Activated gamma-delta T cell treated with Interleukin-2 at 50 U/mL for 16 hours (primary cell): ENCODE results near the gene TSHR.
A peak's percentile ranks its signal among the peaks of the same experiment; 100 is the strongest.
"Not testable (repeated sequence)": the region's sequence is repeated elsewhere in the genome, so short reads cannot be mapped to it uniquely, and the experiment has no call there.

Experiments used
- DNase-seq: peaks from one replicate; pipeline ENCODE4 v3.0.0-alpha.2; 2020

The TSHR gene

GRCh38 chr14:80955416-80955941 lies at the start of gene TSHR:
Gene TSHR, plus strand, starts transcription at chr14:80955621. Its CDS starts 60 bp downstream, at chr14:80955681.
- DNase-seq = no peak

- no peak for DNase-seq
Measured at GRCh38 chr14:80906336-80906735, 49.1 kb upstream of the TSHR start.

DNA sequence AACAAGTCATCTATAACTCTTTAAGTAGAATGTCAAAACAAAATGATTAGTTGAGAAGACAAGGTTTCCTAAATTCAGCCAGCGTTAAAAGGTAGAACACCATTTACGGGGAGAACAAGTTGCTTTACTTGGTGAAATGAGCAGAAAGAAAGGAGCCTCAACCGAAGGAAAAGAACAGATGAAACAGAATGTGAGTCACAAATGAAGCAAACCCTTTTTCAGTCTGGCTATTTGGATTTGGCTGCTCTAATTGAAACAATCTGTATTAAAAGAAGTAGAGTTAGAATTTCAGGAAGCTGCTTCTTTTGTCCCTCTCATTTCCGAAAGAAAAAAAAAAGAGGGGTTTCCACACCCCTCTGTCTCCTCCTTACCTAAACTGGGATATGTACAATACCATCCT lies 48.5 kb upstream of the TSHR start:
- no peak for DNase-seq

DNA sequence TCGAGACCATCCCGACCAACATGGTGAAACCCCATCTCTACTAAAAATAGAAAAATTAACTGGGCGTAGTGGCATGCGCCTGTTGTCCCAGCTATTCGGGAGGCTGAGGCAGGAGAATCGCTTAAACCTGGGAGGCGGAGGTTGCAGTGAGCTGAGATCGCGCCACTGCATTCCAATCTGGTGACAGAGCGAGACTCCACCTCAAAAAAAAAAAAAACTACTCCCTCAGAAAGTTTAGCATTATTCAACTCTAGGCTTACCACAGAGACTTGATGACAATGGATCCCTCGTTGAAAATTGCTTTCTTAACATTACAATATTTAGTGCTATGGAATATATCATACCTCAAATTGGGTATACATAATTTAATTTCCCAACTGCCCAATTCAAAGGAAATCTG lies 43.4 kb upstream of the TSHR start:
- not testable (repeated sequence) for DNase-seq

DNA sequence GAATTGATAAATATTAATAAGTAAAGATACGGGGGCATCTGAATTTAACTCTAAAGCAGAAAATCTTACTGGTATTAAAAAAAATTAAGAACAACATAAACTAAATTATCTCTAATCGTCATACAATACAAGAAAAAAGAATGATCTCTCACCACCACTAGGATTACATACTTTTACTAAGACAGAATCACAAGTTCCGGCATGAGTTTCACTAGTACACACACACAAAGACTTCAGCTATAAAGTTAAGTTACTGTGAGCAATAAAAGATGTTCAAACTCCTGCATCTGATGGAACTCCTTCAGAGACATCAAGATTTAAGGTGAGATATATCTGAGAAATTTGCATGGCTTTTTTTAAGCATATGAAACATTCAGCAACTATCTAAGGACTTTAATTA lies 35.8 kb upstream of the TSHR start:
- DNase-seq = no peak

DNA sequence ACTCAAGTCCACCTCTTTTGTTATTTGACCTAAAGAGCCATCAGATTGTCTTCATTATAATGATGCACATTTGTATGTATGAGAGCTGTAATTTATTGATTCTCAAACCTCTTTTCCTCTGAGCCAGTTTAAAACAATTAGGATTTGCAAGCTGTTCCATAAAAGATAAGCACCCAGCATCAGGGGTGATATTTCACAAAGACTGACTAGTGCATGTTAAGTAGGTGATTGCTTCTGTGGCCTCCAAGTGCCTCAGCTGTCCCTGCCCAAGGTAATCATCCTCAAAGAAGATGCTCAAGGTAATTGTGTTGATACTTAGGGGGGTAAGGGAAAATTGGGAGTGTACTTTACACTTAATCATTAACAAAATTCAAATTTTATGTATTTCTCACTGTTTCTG lies 32.1 kb upstream of the TSHR start:
- no peak for DNase-seq

GRCh38 chr14:80924365-80925103 lies 30.9 kb upstream of the TSHR start:
- no peak for DNase-seq

DNA sequence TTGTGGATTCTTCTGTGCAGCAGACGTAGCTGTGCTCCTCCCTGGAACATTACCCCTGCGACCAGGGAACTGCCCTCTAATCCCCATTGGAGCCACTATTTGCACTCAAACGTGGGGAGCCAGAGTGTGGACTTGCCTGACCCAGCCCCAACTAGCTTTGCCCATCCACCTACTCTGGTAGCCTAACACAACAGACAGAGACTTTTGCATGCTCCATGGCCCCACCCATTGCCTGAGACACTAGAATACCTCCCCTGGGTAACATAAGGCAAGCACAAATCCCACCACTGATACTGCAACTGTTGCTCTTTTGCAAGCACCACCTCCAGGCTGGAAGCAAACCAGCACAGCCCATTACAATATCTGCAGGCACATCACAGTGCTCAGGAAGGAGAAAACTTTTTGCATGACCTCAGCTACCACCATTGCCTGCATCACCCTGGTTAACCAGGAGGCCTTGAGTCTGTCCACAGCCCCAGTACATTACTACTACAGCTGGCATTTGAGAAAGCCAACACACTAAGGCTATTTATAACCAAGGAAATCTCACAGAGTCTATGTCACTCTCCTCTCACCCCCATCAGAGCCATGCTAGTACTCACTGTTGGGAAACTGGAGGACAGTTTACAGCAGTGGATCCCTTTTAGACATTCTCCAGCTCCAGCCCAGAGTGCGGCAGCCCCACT lies 28.9 kb upstream of the TSHR start:
- no peak for DNase-seq

DNA sequence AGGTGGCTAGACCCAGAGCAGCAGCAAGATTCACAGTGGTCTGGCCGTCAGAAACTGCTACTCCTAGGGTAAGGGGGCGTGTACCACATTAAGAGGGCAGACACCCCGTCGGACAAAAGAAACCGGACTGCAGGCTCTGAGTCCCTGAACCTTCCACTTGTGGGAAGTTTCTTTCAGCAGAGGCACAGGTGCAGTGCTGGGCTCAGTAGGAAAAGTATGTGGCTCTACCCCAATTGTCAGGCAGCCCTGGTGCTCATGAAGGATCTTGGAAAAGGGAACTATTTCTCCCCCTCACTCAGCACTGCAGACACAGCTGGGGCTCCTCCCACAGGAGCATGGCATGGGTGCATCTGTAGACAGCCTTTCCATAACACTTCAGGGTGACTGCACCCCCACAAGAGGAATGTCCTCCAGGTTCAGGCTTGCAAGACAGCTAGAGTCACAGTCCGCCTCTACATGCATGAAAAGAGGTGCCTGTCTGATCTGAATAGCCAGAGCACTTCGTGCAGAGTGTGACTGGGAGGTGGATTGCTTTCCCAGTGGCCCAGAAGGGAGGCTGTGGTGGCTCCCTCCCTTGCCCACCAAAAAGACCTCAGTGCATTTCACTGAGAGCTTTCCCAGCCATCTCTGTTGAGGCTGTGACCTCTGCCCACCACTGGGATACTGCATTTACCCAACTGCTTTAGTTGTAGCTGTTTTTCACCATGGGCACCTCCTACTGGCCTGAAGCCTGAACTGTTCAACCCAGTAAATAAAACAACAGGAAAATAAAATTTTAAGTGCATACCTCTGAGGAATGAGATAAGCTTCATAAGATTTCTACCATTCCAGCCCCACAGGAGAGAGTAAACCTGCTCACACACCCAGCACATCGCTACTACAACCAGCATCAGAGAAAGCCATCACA lies 28.1 kb upstream of the TSHR start:
- no peak for DNase-seq

GRCh38 chr14:80930095-80930494 lies 25.3 kb upstream of the TSHR start:
- no peak for DNase-seq

GRCh38 chr14:80930836-80931389 lies 24.5 kb upstream of the TSHR start:
- DNase-seq = peak; percentile 36

DNA sequence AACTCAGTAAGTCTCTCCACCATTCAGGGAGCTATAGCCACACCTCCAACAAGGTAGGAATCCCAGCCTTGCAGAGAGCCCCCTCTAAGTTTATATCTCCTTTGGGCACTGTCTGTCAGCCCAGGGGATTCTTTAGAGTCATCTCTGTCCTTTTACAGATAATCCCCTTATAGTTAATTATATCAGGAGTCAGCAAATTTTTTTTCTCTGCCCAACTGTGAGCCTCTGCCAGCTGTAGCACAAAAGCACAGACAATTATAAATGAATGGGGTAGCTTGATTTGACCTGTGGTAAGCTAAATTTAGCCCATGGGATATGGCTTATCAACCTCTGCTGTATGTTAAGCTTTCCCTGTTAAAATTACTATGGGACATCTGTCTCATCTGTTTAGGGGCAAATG lies 22.1 kb upstream of the TSHR start:
- no peak for DNase-seq

DNA sequence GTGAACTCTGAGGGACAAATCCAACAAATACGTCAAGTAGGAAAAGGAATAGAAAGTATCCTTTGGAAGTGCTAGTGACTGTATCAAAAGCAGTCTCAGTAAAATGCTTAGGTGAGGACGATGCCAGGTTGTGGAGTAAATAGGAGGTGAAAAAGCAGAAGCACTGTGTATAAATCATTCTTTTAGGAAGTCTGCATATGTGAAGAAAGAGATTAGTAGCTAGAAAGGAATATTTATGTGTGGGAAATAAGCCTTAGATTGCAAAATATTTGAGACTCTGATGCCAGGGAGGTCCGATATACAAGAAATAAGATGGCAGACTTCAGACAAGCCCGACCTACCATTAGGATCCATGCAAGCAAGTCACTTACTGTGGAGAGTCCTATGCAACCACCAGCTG lies 21.7 kb upstream of the TSHR start:
- DNase-seq = no peak

GRCh38 chr14:80940146-80940545 lies 15.3 kb upstream of the TSHR start:
- no peak for DNase-seq

DNA sequence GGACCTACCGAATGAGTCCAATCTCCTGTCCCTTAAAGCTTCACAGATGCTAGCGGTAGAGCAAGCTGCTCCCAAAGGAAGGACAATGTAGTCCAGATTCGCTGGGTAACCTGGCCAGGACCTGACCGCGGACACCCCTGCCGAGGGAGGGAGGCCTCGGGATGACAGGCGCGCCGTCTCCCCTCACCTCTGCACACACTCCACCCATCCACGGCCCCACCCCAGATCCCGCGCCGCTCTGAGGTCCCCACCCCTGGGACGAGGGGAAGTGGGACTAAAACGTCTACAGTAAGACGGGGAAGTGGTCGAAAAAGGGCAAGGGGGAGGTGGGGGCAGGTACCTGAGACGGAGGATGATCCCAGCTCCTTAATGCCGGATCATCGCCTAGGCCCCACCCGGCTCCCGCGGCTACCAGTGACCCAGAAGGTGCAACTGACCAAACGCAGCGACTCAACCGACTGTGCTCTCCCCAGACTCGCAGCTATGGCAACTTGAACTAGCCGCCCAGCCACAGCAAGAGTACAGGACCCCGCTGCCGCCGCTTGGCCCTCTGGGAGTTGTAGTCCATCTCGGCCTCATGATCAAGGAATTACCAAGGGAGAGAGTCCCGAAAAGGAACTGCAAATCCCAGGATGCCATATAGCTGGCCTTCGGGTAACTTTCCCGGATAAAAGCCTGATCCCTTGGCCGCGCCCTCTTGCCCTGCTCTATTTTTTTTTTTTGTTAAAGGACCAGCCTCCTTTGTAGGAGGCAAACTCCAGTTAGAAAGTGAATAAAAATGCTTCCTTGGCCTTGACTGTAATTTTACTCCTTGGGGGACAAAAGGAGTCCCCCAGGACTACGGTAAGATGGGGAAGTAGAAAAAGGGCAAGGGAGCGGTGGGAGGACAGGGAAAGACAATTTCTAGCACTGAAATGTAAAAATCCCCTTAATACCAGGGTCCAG lies 13.9 kb upstream of the TSHR start, which contains the start of gene CEP128:
CEP128 (minus strand) TSS at position 498 of the 945 bp plus-strand sequence.
- DNase-seq = peak; percentile 81

DNA sequence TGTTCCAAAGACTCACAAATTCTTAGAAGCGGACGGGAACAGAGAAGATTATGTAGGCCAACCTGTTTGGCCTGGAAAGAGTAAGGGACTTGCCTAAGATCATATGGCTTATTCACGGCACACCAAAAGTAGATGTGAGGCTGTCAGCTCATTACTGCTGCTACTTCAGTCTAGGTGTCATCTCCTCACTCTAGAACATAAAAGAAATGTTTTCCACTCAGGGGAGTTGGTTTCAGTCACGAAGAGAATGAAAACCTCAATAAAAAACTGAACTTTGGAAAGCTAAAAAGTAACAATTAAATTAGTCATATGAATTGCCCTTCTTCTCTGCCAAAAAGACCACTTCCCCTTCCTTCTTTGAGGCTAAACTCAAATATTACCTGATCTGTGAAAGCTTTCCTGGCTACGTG lies 13.2 kb upstream of the TSHR start:
- no peak for DNase-seq

DNA sequence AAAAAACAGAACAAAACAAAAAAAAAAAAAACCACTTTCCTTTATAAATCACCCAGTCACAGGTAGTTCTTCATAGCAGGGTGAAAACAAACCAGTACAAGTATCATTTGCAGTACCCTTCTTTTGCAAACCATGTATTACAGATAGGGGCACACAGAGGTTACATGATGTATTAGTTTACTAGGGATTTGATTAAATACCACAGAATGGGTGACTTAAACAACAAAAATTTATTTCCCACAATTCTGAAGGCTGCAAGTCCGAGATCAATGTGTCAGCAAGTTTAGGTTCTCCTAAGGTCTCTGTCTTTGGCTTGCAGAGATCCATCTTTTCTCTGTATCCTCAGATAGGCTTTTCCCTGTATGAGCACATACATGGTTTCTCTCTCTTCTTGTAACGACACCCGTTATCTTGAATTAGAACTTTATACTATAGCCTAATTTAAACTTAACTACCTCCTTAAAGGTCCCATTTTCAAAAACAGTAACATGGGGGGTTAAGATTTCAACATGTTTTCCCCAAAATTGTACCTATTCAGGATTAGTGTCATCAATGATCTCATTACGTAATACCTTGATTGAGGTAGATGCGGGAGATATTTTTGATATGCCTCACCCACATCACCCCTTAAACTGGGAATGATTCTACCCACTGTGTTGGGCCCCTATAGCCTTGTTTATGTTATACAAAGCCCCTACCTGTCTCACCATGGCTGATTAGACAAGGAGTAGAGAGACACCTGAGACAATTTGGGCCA lies 10.4 kb upstream of the TSHR start:
- DNase-seq = no peak

- DNase-seq = no peak
Measured at GRCh38 chr14:80946187-80946586, 9.2 kb upstream of the TSHR start.

DNA sequence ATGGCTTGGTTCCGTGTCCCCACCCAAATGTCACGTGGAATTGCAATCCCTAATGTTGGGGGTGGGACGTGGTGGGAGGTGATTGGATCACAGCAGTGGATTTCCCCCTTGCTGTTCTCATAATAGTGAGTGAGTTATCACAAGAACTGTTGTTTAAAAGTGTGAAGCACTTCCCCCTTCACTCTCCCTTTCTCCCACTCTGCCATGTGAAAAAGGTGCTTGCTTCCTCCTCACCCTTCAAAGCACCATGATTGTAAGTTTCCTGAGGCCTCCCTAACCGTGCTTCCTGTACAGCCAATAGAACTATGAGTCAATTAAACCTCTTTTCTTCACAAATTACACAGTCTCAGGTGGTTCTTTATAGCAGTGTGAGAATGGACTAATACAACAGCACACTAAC lies 8.6 kb upstream of the TSHR start:
- DNase-seq = no peak

GRCh38 chr14:80948291-80948690 lies 7.1 kb upstream of the TSHR start:
- no peak for DNase-seq

DNA sequence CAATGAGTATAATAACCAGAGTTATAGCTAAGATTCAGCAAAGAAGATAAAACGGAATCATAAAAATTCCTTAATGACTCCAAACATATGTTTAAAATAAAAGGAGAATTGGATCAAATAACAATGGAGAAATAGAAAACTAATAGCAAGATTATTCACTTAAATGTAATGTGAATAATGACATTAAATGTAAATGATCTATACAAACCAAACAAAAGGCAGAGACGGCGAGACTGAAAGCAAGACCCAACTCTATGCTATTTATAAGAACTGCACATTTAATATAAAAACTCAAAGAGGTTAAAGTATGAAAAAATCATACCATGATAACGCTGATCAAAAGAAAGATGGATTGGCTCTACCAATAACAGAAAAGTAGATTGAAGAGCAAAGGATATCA lies 3.9 kb upstream of the TSHR start:
- DNase-seq = no peak
